Measurements from ENCODE around the gene CLEC18B.

CLEC18B gene

GRCh38 chr16:74455213-74455612 is 33.9 kb upstream of the CLEC18B start:
- Histone ChIP-seq H3K27me3 (ENCODE audit: control insufficient read depth in 3 of 3, insufficient read depth in 3 of 3, low read depth in 1 of 3, low read length in 3 of 3) (no peaks in the 10 kb centered on the region), H4K91ac (ENCODE audit: low read depth, low read length, poor library complexity) (no peak overlapping the region), H3K23ac (ENCODE audit: low read depth, low read length, poor library complexity) (no peak overlapping the region), H2BK15ac (ENCODE audit: low read length) (no peak overlapping the region), H3K14ac (ENCODE audit: low read length) (no peak overlapping the region), H3K4me2 (ENCODE audit: insufficient read depth, low read length, poor library complexity, severe bottlenecking) (no peak overlapping the region), H3K79me1 (ENCODE audit: low read depth, low read length) (no peaks in the 10 kb centered on the region), H3K18ac (ENCODE audit: low read length) (no peak overlapping the region), H3K4ac (ENCODE audit: low read length) (no peak overlapping the region), H2BK5ac (ENCODE audit: low read length) (no peak overlapping the region), H3K36me3 (replicated peaks in 1 of 2; ENCODE audit: control insufficient read depth in 2 of 2, insufficient read depth in 2 of 2, low read length in 2 of 2) (peaks cover 39 to 93% of the 10 kb centered on the region in 2 donors), H2BK120ac (ENCODE audit: low read depth, low read length) (no peak overlapping the region), H3K4me1 (ENCODE audit: control insufficient read depth in 2 of 2, insufficient read depth in 1 of 2, low read depth in 1 of 2, low read length in 2 of 2) (no peaks in the 10 kb centered on the region), H4K8ac (ENCODE audit: low read depth, low read length) (no peak overlapping the region), H3K9me3 (replicated peaks in 1 of 2; ENCODE audit: control insufficient read depth in 2 of 2, insufficient read depth in 1 of 2, low read depth in 1 of 2, low read length in 2 of 2) (peaks cover 0 to 3% of the 10 kb centered on the region in 2 donors), H2AFZ (ENCODE audit: low read length) (no peak overlapping the region), H2AK5ac (ENCODE audit: low read depth, low read length) (no peak overlapping the region), H3K9ac (ENCODE audit: low read depth, low read length, poor library complexity) (no peak overlapping the region), H3K27ac (replicated peaks; ENCODE audit: low read length) (no peak overlapping the region), H2BK12ac (ENCODE audit: low read length) (no peak overlapping the region), H3K4me3 (ENCODE audit: low read length in 2 of 2) (no peak overlapping the region)
- WGBS, 2 donors (ENCODE audit: extremely low coverage in 2 of 2, insufficient read length in 2 of 2, insufficient replicate concordance in 1 of 2) = no CpG with 5 or more reads among the region's 7 CpGs
- DNase-seq (ENCODE audit: low spot score) = no peak

GRCh38 chr16:74451951-74452758 is 30.9 kb upstream of the CLEC18B start:
- Histone ChIP-seq H3K27me3 (ENCODE audit: control insufficient read depth in 3 of 3, insufficient read depth in 3 of 3, low read depth in 1 of 3, low read length in 3 of 3) (no peaks in the 10 kb centered on the region), H3K9ac (ENCODE audit: low read depth, low read length, poor library complexity) (peak overlapping the region; percentile 7), H3K4me2 (ENCODE audit: insufficient read depth, low read length, poor library complexity, severe bottlenecking) (no peak overlapping the region), H3K9me3 (replicated peaks in 1 of 2; ENCODE audit: control insufficient read depth in 2 of 2, insufficient read depth in 1 of 2, low read depth in 1 of 2, low read length in 2 of 2) (peaks cover 0 to 3% of the 10 kb centered on the region in 2 donors), H2AK5ac (ENCODE audit: low read depth, low read length) (no peak overlapping the region), H3K4ac (ENCODE audit: low read length) (no peak overlapping the region), H2AFZ (ENCODE audit: low read length) (no peak overlapping the region), H3K36me3 (replicated peaks in 1 of 2; ENCODE audit: control insufficient read depth in 2 of 2, insufficient read depth in 2 of 2, low read length in 2 of 2) (peaks cover 41 to 94% of the 10 kb centered on the region in 2 donors), H3K79me1 (ENCODE audit: low read depth, low read length) (no peaks in the 10 kb centered on the region), H3K23ac (ENCODE audit: low read depth, low read length, poor library complexity) (no peak overlapping the region), H2BK12ac (ENCODE audit: low read length) (no peak overlapping the region), H3K27ac (replicated peaks; ENCODE audit: low read length) (no peak overlapping the region), H3K4me3 (ENCODE audit: low read length in 2 of 2) (no peak overlapping the region), H4K8ac (ENCODE audit: low read depth, low read length) (no peak overlapping the region), H3K4me1 (ENCODE audit: control insufficient read depth in 2 of 2, insufficient read depth in 1 of 2, low read depth in 1 of 2, low read length in 2 of 2) (no peaks in the 10 kb centered on the region), H3K14ac (ENCODE audit: low read length) (no peak overlapping the region), H2BK120ac (ENCODE audit: low read depth, low read length) (no peak overlapping the region), H3K18ac (ENCODE audit: low read length) (no peak overlapping the region), H4K91ac (ENCODE audit: low read depth, low read length, poor library complexity) (no peak overlapping the region), H2BK5ac (ENCODE audit: low read length) (no peak overlapping the region), H2BK15ac (ENCODE audit: low read length) (no peak overlapping the region)
- no peak for DNase-seq (ENCODE audit: low spot score)
- WGBS, 2 donors (ENCODE audit: extremely low coverage in 2 of 2, insufficient read length in 2 of 2, insufficient replicate concordance in 1 of 2) = no CpG with 5 or more reads among the region's 14 CpGs

- no peak overlapping the region for H3K27ac ChIP-seq (replicated peaks; ENCODE audit: low read length)
- H4K91ac ChIP-seq (ENCODE audit: low read depth, low read length, poor library complexity) = no peak overlapping the region
- DNase-seq (ENCODE audit: low spot score) = no peak
- WGBS, 2 donors (ENCODE audit: extremely low coverage in 2 of 2, insufficient read length in 2 of 2, insufficient replicate concordance in 1 of 2) = no CpG with 5 or more reads among the region's 20 CpGs
- H2AK5ac ChIP-seq (ENCODE audit: low read depth, low read length) = no peak overlapping the region
- H2BK12ac ChIP-seq (ENCODE audit: low read length) = no peak overlapping the region
- H3K4me3 ChIP-seq (ENCODE audit: low read length in 2 of 2) = no peak overlapping the region
- H2BK5ac ChIP-seq (ENCODE audit: low read length) = no peak overlapping the region
- H3K4ac ChIP-seq (ENCODE audit: low read length) = no peak overlapping the region
- no peaks in the 10 kb centered on the region for H3K79me1 ChIP-seq (ENCODE audit: low read depth, low read length)
- H3K18ac ChIP-seq (ENCODE audit: low read length) = no peak overlapping the region
- H4K8ac ChIP-seq (ENCODE audit: low read depth, low read length) = no peak overlapping the region
- H3K4me2 ChIP-seq (ENCODE audit: insufficient read depth, low read length, poor library complexity, severe bottlenecking) = no peak overlapping the region
- peaks cover 0 to 3% of the 10 kb centered on the region in 2 donors for H3K9me3 ChIP-seq (replicated peaks in 1 of 2; ENCODE audit: control insufficient read depth in 2 of 2, insufficient read depth in 1 of 2, low read depth in 1 of 2, low read length in 2 of 2)
- no peak overlapping the region for H2BK15ac ChIP-seq (ENCODE audit: low read length)
- no peak overlapping the region for H2BK120ac ChIP-seq (ENCODE audit: low read depth, low read length)
- no peak overlapping the region for H3K9ac ChIP-seq (ENCODE audit: low read depth, low read length, poor library complexity)
- no peak overlapping the region for H3K14ac ChIP-seq (ENCODE audit: low read length)
- H2AFZ ChIP-seq (ENCODE audit: low read length) = no peak overlapping the region
- H3K23ac ChIP-seq (ENCODE audit: low read depth, low read length, poor library complexity) = no peak overlapping the region
- no peaks in the 10 kb centered on the region for H3K4me1 ChIP-seq (ENCODE audit: control insufficient read depth in 2 of 2, insufficient read depth in 1 of 2, low read depth in 1 of 2, low read length in 2 of 2)
- no peaks in the 10 kb centered on the region for H3K27me3 ChIP-seq (ENCODE audit: control insufficient read depth in 3 of 3, insufficient read depth in 3 of 3, low read depth in 1 of 3, low read length in 3 of 3)
- peaks cover 35 to 91% of the 10 kb centered on the region in 2 donors for H3K36me3 ChIP-seq (replicated peaks in 1 of 2; ENCODE audit: control insufficient read depth in 2 of 2, insufficient read depth in 2 of 2, low read length in 2 of 2)
These were observed 29.9 kb upstream of the CLEC18B start for GRCh38 chr16:74450967-74451760.

- Histone ChIP-seq H2BK15ac (ENCODE audit: low read length) (no peak overlapping the region), H3K79me1 (ENCODE audit: low read depth, low read length) (no peaks in the 10 kb centered on the region), H4K8ac (ENCODE audit: low read depth, low read length) (no peak overlapping the region), H4K91ac (ENCODE audit: low read depth, low read length, poor library complexity) (no peak overlapping the region), H3K14ac (ENCODE audit: low read length) (no peak overlapping the region), H3K4me2 (ENCODE audit: insufficient read depth, low read length, poor library complexity, severe bottlenecking) (no peak overlapping the region), H3K27me3 (ENCODE audit: control insufficient read depth in 3 of 3, insufficient read depth in 3 of 3, low read depth in 1 of 3, low read length in 3 of 3) (no peaks in the 10 kb centered on the region), H3K9ac (ENCODE audit: low read depth, low read length, poor library complexity) (no peak overlapping the region), H3K9me3 (replicated peaks in 1 of 2; ENCODE audit: control insufficient read depth in 2 of 2, insufficient read depth in 1 of 2, low read depth in 1 of 2, low read length in 2 of 2) (peaks cover 0 to 3% of the 10 kb centered on the region in 2 donors), H3K23ac (ENCODE audit: low read depth, low read length, poor library complexity) (no peak overlapping the region), H3K18ac (ENCODE audit: low read length) (no peak overlapping the region), H3K4ac (ENCODE audit: low read length) (no peak overlapping the region), H3K36me3 (replicated peaks in 1 of 2; ENCODE audit: control insufficient read depth in 2 of 2, insufficient read depth in 2 of 2, low read length in 2 of 2) (peaks cover 31 to 82% of the 10 kb centered on the region in 2 donors), H2BK12ac (ENCODE audit: low read length) (no peak overlapping the region), H2AFZ (ENCODE audit: low read length) (no peak overlapping the region), H2BK5ac (ENCODE audit: low read length) (no peak overlapping the region), H2AK5ac (ENCODE audit: low read depth, low read length) (no peak overlapping the region), H3K27ac (replicated peaks; ENCODE audit: low read length) (no peak overlapping the region), H3K4me1 (ENCODE audit: control insufficient read depth in 2 of 2, insufficient read depth in 1 of 2, low read depth in 1 of 2, low read length in 2 of 2) (no peaks in the 10 kb centered on the region), H3K4me3 (ENCODE audit: low read length in 2 of 2) (no peak overlapping the region), H2BK120ac (ENCODE audit: low read depth, low read length) (no peak overlapping the region)
- no CpG with 5 or more reads among the region's 3 CpGs for WGBS, 2 donors (ENCODE audit: extremely low coverage in 2 of 2, insufficient read length in 2 of 2, insufficient replicate concordance in 1 of 2)
- no peak for DNase-seq (ENCODE audit: low spot score)
These were observed 29.0 kb upstream of the CLEC18B start for GRCh38 chr16:74450236-74450635.

Measured in neuronal stem cell (in vitro differentiated cells).